CD4-positive, alpha-beta T cell (primary cell): ENCODE measurements around the gene CAPN10. TPM values are rescaled to one million over a fixed set of nuclear protein-coding genes. Genes with fewer than 3 reads are reported as not detected.
A peak's percentile ranks its signal among the peaks of the same experiment; 100 is the strongest.

Experiments used
- ATAC-seq: fragments of 200-7000 bp; cut with Tn5 transposase; one replicate; pipeline ENCODE4 v1.10.0; 2022; ENCODE audit warnings: mild to moderate bottlenecking; ENCODE audit not compliant: poor library complexity
- CTCF ChIA-PET: fragments of 350-600 bp; sonication (Branson Sonifier 250); formaldehyde crosslinking; loops from one replicate; lab custom pipeline; 2021; ENCODE audit warnings: antibody characterized with exemption, inconsistent platforms; lab: Charles Lee
- POLR2A ChIA-PET: fragments of 350-600 bp; sonication (Branson Sonifier 250); formaldehyde crosslinking; loops from one replicate; lab custom pipeline; 2021; ENCODE audit warnings: antibody characterized with exemption, inconsistent platforms; lab: Charles Lee
- DNase-seq, 14 experiments: peaks; one replicate each; pipeline ENCODE4 v3.0.0-alpha.2; 2013 to 2020; ENCODE audit warnings: mixed read lengths in 2 of 14
- H3K27ac ChIP-seq, 2 donors: one replicate each; pipeline versions ENCODE4 v1.5.1 to v1.7.0; 2013; ENCODE audit warnings: low read length in 2 of 2, low read depth in 1 of 2, mild to moderate bottlenecking in 1 of 2
- H3K27me3 ChIP-seq, 2 experiments: 1 replicate in 1 of 2; 2 replicates in 1 of 2; pipeline versions ENCODE4 v1.6.1 to v1.7.0; 2013; ENCODE audit warnings: low read length in 2 of 2, control low read depth in 1 of 2, mild to moderate bottlenecking in 1 of 2, moderate library complexity in 1 of 2; ENCODE audit not compliant: insufficient read depth in 2 of 2, control insufficient read depth in 1 of 2
- H3K36me3 ChIP-seq: one replicate; pipeline ENCODE4 v1.6.1; 2013; ENCODE audit warnings: low read length, control low read depth; ENCODE audit not compliant: insufficient read depth
- H3K4me1 ChIP-seq: one replicate; pipeline ENCODE4 v1.6.1; 2013; ENCODE audit warnings: low read length, control low read depth; ENCODE audit not compliant: insufficient read depth
- H3K4me3 ChIP-seq: one replicate; pipeline ENCODE4 v1.5.1; 2013; ENCODE audit warnings: mild to moderate bottlenecking, low read length, moderate library complexity
- H3K9me3 ChIP-seq, 2 experiments: 1 replicate in 1 of 2; 2 replicates in 1 of 2; pipeline versions ENCODE4 v1.6.1 to v1.7.0; 2013; ENCODE audit warnings: low read length in 2 of 2, mild to moderate bottlenecking in 2 of 2, control low read depth in 1 of 2, moderate library complexity in 1 of 2; ENCODE audit not compliant: control insufficient read depth in 1 of 2, insufficient read depth in 1 of 2
- H3K27ac Mint-ChIP-seq: one replicate; pipeline ENCODE4 v1.8.0; 2020; ENCODE audit warnings: mixed read lengths
- H3K27me3 Mint-ChIP-seq: one replicate; pipeline ENCODE4 v1.8.0; 2021; ENCODE audit warnings: mixed read lengths
- H3K36me3 Mint-ChIP-seq: one replicate; pipeline ENCODE4 v1.8.0; 2021; ENCODE audit warnings: low read depth, mixed read lengths
- H3K4me1 Mint-ChIP-seq: one replicate; pipeline ENCODE4 v1.8.0; 2021; ENCODE audit warnings: low read depth, mixed read lengths
- H3K4me3 Mint-ChIP-seq: one replicate; pipeline ENCODE4 v1.8.0; 2020; ENCODE audit warnings: mild to moderate bottlenecking, mixed read lengths
- H3K9me3 Mint-ChIP-seq: one replicate; pipeline ENCODE4 v1.8.0; 2020; ENCODE audit warnings: mixed read lengths
- intact Hi-C, 2 experiments: fragments of 100-400 bp; cut with DNase I in 1 of 2; cut with micrococcal nuclease in 1 of 2; formaldehyde crosslinking; loops; one replicate each; pipeline versions ENCODE4 v1.15.1 to v1.9.0; 2023 to 2025; cut with DNase I, micrococcal nuclease
- total RNA-seq, 174 experiments: library from RNA in 2 of 174; stranded (reverse) in 2 of 174; gene quantifications; one replicate each; pipeline ENCODE4 v1.2.3 and lab custom pipeline; 2021 to 2026
- TF ChIP-seq, protein P1 (sequence below): fragments of 200-600 bp; IDR thresholded peaks from one replicate; pipeline ENCODE4 v1.8.0; 2022; ENCODE audit warnings: antibody characterized with exemption, mild to moderate bottlenecking

The CAPN10 gene
- total RNA-seq, 2 experiments from 2014 or later, result 40.6 to 42.1 TPM

DNA sequence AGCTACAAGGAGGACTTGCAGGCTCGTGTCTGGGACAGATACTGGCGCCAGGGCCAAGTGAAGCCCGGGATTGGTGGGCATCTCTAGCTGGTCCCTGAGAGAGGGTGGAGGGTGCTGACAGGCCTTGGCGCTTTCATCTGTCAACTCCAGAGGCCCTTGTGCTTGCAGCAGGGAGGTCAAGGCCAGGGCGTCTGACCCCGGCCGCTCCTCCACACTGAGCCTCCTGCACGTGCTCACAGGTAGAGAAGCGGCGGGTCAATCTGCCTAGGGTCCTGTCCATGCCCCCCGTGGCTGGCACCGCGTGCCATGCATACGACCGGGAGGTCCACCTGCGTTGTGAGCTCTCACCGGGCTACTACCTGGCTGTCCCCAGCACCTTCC, 9.5 kb downstream of the CAPN10 start:
- no peaks in the 10 kb centered on the region for H3K27me3 Mint-ChIP-seq
- intact Hi-C loops, result no loop called here

DNA sequence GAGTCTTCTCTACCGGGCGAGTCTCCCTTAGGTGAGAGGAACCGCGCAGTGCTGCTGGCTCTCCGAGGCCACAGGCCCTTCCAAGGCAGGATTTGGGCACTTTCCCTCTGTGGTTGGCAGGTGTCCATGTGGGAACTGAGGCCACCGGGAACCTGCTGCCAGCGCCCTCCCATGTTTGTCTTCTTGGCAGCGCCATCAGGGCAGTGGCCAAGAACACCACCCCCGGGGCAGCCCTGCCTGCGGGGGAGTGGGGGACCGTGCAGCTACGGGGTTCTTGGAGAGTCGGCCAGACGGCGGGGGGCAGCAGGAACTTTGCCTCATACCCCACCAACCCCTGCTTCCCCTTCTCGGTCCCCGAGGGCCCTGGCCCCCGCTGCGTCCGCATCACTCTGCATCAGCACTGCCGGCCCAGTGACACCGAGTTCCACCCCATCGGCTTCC, 10.0 kb downstream of the CAPN10 start:
- POLR2A ChIA-PET, result no interaction called here
- DNase-seq (peak in 2 of 14 experiments; percentile 6 to 30), ATAC-seq (no peak)
- H3K27me3 Mint-ChIP-seq, result no peaks in the 10 kb centered on the region
- TF ChIP-seq, protein P1, sequence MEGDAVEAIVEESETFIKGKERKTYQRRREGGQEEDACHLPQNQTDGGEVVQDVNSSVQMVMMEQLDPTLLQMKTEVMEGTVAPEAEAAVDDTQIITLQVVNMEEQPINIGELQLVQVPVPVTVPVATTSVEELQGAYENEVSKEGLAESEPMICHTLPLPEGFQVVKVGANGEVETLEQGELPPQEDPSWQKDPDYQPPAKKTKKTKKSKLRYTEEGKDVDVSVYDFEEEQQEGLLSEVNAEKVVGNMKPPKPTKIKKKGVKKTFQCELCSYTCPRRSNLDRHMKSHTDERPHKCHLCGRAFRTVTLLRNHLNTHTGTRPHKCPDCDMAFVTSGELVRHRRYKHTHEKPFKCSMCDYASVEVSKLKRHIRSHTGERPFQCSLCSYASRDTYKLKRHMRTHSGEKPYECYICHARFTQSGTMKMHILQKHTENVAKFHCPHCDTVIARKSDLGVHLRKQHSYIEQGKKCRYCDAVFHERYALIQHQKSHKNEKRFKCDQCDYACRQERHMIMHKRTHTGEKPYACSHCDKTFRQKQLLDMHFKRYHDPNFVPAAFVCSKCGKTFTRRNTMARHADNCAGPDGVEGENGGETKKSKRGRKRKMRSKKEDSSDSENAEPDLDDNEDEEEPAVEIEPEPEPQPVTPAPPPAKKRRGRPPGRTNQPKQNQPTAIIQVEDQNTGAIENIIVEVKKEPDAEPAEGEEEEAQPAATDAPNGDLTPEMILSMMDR, result no peak
- H3K9me3 ChIP-seq, result no peaks in the 10 kb centered on the region
- H3K4me1 ChIP-seq, result peaks cover 6% of the 10 kb centered on the region
- CTCF ChIA-PET, result no interaction called here
- intact Hi-C loops, result no loop called here
- H3K4me3 ChIP-seq, result no peak overlapping the region
- H3K4me1 Mint-ChIP-seq, result no peaks in the 10 kb centered on the region
- peak overlapping the region in 1 of 2 donors; percentile 7 for H3K27ac ChIP-seq
- H3K4me3 Mint-ChIP-seq, result no peak overlapping the region
- H3K36me3 Mint-ChIP-seq, result peaks cover 25% of the 10 kb centered on the region
- no peaks in the 10 kb centered on the region for H3K9me3 Mint-ChIP-seq
- H3K36me3 ChIP-seq, result peaks cover 76% of the 10 kb centered on the region
- H3K27me3 ChIP-seq, result no peaks in the 10 kb centered on the region
- H3K27ac Mint-ChIP-seq, result no peak overlapping the region

More for the DNA sequence above, 9.5 kb downstream of the CAPN10 start:
- H3K4me3 Mint-ChIP-seq, result no peak overlapping the region
- TF ChIP-seq, protein P1, result no peak
- H3K36me3 Mint-ChIP-seq, result peaks cover 30% of the 10 kb centered on the region
- Histone ChIP-seq H3K4me1 (peaks cover 6% of the 10 kb centered on the region), H3K27ac (no peak overlapping the region), H3K36me3 (peaks cover 81% of the 10 kb centered on the region), H3K4me3 (no peak overlapping the region), H3K27me3 (no peaks in the 10 kb centered on the region), H3K9me3 (no peaks in the 10 kb centered on the region)
- DNase-seq (peak in 2 of 14 experiments; percentile 5 to 30), ATAC-seq (no peak)
- no peaks in the 10 kb centered on the region for H3K4me1 Mint-ChIP-seq
- no peaks in the 10 kb centered on the region for H3K9me3 Mint-ChIP-seq
- ChIA-PET POLR2A (no interaction called here), CTCF (no interaction called here)
- no peak overlapping the region for H3K27ac Mint-ChIP-seq

GRCh38 chr2:240597054-240597418, 10.5 kb downstream of the CAPN10 start:
- POLR2A ChIA-PET, result no interaction called here
- Histone ChIP-seq H3K36me3 (peaks cover 71% of the 10 kb centered on the region), H3K27ac (peak overlapping the region in 1 of 2 donors; percentile 7)

More at GRCh38 chr2:240597054-240597418, 10.5 kb downstream of the CAPN10 start:
- Histone ChIP-seq H3K9me3 (no peaks in the 10 kb centered on the region), H3K4me3 (no peak overlapping the region), H3K27me3 (no peaks in the 10 kb centered on the region), H3K4me1 (peaks cover 6% of the 10 kb centered on the region)
- TF ChIP-seq, protein P1, result no peak
- Mint-ChIP-seq H3K4me1 (no peaks in the 10 kb centered on the region), H3K27me3 (no peaks in the 10 kb centered on the region), H3K4me3 (no peak overlapping the region), H3K36me3 (peaks cover 24% of the 10 kb centered on the region), H3K9me3 (no peaks in the 10 kb centered on the region), H3K27ac (no peak overlapping the region)
- DNase-seq (peak in 1 of 14 experiments; percentile 1), ATAC-seq (no peak)
- intact Hi-C loops, result no loop called here
- CTCF ChIA-PET, result no interaction called here
